Measurements from ENCODE around the gene EVI2B. TPM values are rescaled to one million over a fixed set of nuclear protein-coding genes. Genes with fewer than 3 reads are reported as not detected.
A peak's percentile ranks its signal among the peaks of the same experiment; 100 is the strongest.
"Not testable (repeated sequence)": the region's sequence is repeated elsewhere in the genome, so short reads cannot be mapped to it uniquely, and the experiment has no call there.

EVI2B gene
- total RNA-seq, 1 donor from 2014 or later = 87.9 TPM

GRCh38 chr17:31318298-31318801 lies 4.5 kb upstream of the EVI2B start:
- ATAC-seq (peak; percentile 73), DNase-seq (no peak)
- no peak for TF ChIP-seq CTCF (IDR thresholded peaks at IDR 0.05)
- Histone ChIP-seq H3K4me3 (peak overlapping the region; percentile 45), H3K36me3 (no peaks in the 10 kb centered on the region), H3K4me1 (peaks cover 8% of the 10 kb centered on the region), H3K27me3 (no peaks in the 10 kb centered on the region), H3K9me3 (no peaks in the 10 kb centered on the region), H3K27ac (peak overlapping the region; percentile 68)
- intact Hi-C loops (cut with DNase I) = no loop called here

- ATAC-seq (peak; percentile 33), DNase-seq (no peak)
- Histone ChIP-seq H3K9me3 (no peaks in the 10 kb centered on the region), H3K4me3 (no peak overlapping the region), H3K27ac (peak overlapping the region; percentile 81), H3K27me3 (no peaks in the 10 kb centered on the region), H3K4me1 (peaks cover 8% of the 10 kb centered on the region), H3K36me3 (no peaks in the 10 kb centered on the region)
- intact Hi-C loops (cut with DNase I) = no loop called here
- TF ChIP-seq CTCF (IDR thresholded peaks at IDR 0.05) = no peak
Observed at GRCh38 chr17:31314782-31315100, 887 bp upstream of the EVI2B start.

DNA sequence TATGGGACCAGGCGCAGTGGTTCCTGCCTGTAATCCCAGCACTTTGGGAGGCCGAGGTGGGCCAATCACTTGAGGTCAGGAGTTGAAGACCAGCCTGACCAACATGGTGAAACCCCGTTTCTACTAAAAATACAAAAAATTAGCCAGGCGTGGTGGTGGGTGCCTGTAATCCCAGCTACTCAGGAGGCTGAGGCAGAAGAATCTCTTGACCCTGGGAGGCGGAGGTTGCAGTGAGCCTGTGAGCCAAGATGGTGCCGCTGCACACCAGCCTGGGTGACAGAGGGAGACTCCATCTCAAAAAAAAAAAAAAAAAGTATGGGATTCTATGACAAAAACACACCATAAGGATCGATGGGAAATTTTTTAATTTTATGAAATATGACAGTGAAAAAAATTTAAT lies 1.6 kb downstream of the EVI2B start:
- H3K9me3 ChIP-seq; DNase-seq; H3K27me3 ChIP-seq; H3K36me3 ChIP-seq; H3K4me1 ChIP-seq; intact Hi-C loops (cut with DNase I): not testable (repeated sequence)
- peak; percentile 39 for ATAC-seq
- peak overlapping the region; percentile 81 for H3K27ac ChIP-seq
- H3K4me3 ChIP-seq = peak overlapping the region; percentile 39

DNA sequence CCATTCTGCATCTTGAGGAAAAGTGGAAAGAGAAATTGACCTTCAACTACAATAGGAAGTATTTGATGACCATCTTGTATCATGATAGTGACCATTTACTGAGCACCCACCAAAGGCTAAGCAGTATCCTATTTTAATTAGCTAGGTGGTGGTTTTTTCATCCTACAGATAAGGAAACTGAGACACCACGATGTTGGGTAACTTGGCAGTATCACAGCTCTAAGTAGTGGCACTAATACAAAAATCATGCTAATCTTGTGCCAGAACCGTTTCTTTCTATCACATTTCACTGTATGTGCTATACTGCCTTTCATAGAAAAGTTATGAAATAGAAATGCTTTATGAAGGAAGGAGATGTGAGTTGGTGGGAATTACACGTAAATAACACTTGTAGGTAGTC lies 2.3 kb downstream of the EVI2B start:
- Histone ChIP-seq H3K36me3 (no peaks in the 10 kb centered on the region), H3K4me3 (peak overlapping the region; percentile 39), H3K27me3 (no peaks in the 10 kb centered on the region), H3K4me1 (no peaks in the 10 kb centered on the region), H3K9me3 (no peaks in the 10 kb centered on the region), H3K27ac (peak overlapping the region; percentile 81)
- TF ChIP-seq CTCF (IDR thresholded peaks at IDR 0.05) = no peak
- intact Hi-C loops (cut with DNase I) = no loop called here
- ATAC-seq = no peak
- DNase-seq = no peak

GRCh38 chr17:31310886-31311285 lies 3.0 kb downstream of the EVI2B start:
- Histone ChIP-seq H3K4me1 (no peaks in the 10 kb centered on the region), H3K9me3 (no peaks in the 10 kb centered on the region), H3K4me3 (peak overlapping the region; percentile 39), H3K27ac (peak overlapping the region; percentile 81), H3K36me3 (no peaks in the 10 kb centered on the region), H3K27me3 (no peaks in the 10 kb centered on the region)
- DNase-seq = no peak
- ATAC-seq = no peak
- intact Hi-C loops (cut with DNase I) = no loop called here
- TF ChIP-seq CTCF (IDR thresholded peaks at IDR 0.05) = no peak

GRCh38 chr17:31310260-31310659 lies 3.6 kb downstream of the EVI2B start:
- Histone ChIP-seq H3K9me3 (no peaks in the 10 kb centered on the region), H3K4me1 (no peaks in the 10 kb centered on the region), H3K27ac (peak overlapping the region; percentile 81), H3K4me3 (peak overlapping the region; percentile 39), H3K27me3 (no peaks in the 10 kb centered on the region), H3K36me3 (no peaks in the 10 kb centered on the region)
- ATAC-seq = peak; percentile 16
- intact Hi-C loops (cut with DNase I) = no loop called here
- TF ChIP-seq CTCF (IDR thresholded peaks at IDR 0.05) = no peak
- no peak for DNase-seq

All from upper lobe of right lung (tissue), 1 donor.